ENCODE measurements around the gene NAT10.

Gene NAT10

DNA sequence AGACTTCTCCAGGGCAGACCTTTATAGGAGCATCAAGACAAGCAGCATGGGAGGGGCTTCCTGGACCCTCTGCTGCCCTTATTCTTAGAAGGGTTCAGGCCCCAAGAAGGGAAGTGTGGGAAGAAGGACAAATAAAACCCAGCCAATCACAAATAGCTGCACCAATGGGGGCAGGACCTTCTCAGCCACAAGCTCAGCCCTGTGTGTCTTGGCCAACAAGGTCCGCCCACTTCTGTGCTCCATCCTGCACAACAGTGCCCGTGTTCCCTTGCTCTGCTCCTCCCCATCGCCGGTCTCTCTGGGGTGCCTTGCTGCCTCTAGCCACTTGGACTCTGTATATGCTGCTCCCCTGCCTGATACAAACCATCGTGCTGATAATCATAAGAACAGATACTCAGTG, 86.1 kb downstream of the NAT10 start:
- DNase-seq, result no peak

- peak; percentile 54 for DNase-seq
Measured at GRCh38 chr11:34192481-34193401, 87.3 kb downstream of the NAT10 start.

GRCh38 chr11:34194576-34195335, 89.3 kb downstream of the NAT10 start:
- no peak for DNase-seq
